IPS DF 6.9 (cell line): ENCODE data around the gene CCDC73.

Experiments used
- DNase-seq: peaks from one replicate; pipeline ENCODE4 v3.0.0-alpha.2; 2013; ENCODE audit warnings: low read depth, low spot score
- H3K27ac ChIP-seq: one replicate; pipeline ENCODE4 v1.5.1; 2013; ENCODE audit warnings: low read length, control low read depth
- H3K27me3 ChIP-seq: 2 replicates; pipeline ENCODE4 v1.6.1; 2013; ENCODE audit warnings: mild to moderate bottlenecking, low read length; ENCODE audit not compliant: control insufficient read depth, insufficient read depth
- H3K36me3 ChIP-seq: 2 replicates; pipeline ENCODE4 v1.6.1; 2013; ENCODE audit warnings: low read length; ENCODE audit not compliant: control insufficient read depth, insufficient read depth
- H3K4me1 ChIP-seq: 2 replicates; pipeline ENCODE4 v1.6.1; 2013; ENCODE audit warnings: low read length; ENCODE audit not compliant: control insufficient read depth, insufficient read depth
- H3K4me3 ChIP-seq: 2 replicates; pipeline ENCODE4 v1.5.1; 2013; ENCODE audit warnings: mild to moderate bottlenecking, low read length
- H3K9me3 ChIP-seq: 2 replicates; pipeline ENCODE4 v1.6.1; 2013; ENCODE audit warnings: low read length, inconsistent platforms; ENCODE audit not compliant: control insufficient read depth, insufficient read depth
- WGBS: extraction: QIAGEN DNeasy Blood & Tissue Kit; methylation state at CpG from one replicate; pipeline ENCODE4 v1.1.7; 2013; ENCODE audit warnings: mixed read lengths, missing lambda C conversion rate; ENCODE audit not compliant: insufficient read length, insufficient coverage; 5-methylcytosine and 5-hydroxymethylcytosine counted together

The CCDC73 gene

DNA sequence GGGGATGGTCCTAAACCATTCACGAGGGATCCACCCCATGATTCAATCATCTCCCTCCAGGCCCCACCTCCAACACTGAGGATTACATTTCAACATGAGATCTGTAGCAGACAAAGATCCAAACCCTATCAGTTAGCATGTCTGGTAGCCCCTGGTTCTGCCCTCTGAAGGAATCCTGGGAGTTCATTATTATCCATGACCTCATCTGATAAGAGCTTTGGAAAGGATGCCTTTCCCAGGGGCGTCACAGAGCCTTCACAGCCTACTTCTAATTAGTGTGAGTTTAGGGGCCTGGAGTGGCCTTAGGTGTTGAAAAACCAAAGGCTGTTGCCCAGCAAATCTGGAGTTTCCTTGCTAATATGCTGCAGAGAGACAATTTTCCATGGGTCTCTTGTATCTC is 219.4 kb downstream of the CCDC73 start:
- no CpG with 5 or more reads among the region's 2 CpGs for WGBS
- Histone ChIP-seq H3K4me1 (peaks cover 2% of the 10 kb centered on the region; the same call in 1 of the 2 replicates), H3K36me3 (no peaks in the 10 kb centered on the region), H3K27me3 (no peaks in the 10 kb centered on the region), H3K9me3 (no peaks in the 10 kb centered on the region), H3K4me3 (no peak overlapping the region), H3K27ac (no peak overlapping the region)
- DNase-seq = no peak

DNA sequence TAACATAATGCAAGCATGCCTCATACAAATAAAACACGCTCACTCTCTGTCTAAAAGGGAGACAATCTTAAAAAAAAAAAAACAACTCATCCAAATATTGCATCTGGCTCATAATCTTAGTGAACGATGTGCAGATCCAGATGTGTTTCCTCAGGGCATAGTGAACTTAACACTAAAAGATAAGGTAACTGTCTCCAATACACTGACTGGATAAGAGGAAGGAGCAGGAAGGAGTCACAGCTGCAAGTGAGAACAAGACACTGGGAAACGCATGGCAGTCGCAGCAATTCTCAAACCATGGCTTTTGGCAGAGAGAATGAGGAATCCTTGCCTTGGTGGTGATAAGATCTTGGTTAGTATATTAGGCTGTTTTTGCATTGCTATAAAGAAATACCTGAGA is 220.0 kb downstream of the CCDC73 start:
- H3K4me1 ChIP-seq = peaks cover 2% of the 10 kb centered on the region; the same call in 1 of the 2 replicates
- no peaks in the 10 kb centered on the region for H3K36me3 ChIP-seq
- no peaks in the 10 kb centered on the region for H3K9me3 ChIP-seq
- no peak overlapping the region for H3K4me3 ChIP-seq
- WGBS = no CpG with 5 or more reads among the region's 4 CpGs
- DNase-seq = no peak
- H3K27me3 ChIP-seq = no peaks in the 10 kb centered on the region
- H3K27ac ChIP-seq = no peak overlapping the region

DNA sequence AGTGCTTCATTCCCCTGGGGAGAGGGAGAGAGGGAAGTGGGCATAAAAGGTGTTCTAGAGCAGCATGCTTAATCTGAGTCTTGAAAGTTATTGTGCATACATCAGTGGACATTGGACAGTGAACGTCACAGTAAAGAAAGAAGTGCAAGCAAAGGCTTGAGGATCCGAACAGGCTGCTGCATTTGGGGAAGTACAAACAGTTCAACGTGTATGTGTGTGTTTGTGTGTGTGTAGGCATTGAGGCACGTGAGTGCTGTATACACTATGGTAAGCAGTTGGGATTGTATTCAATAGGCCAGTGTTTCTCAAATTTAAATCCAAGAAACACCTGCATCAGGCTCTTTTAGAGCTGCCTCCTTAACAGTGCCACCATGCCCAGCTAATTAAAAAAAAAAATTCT is 221.2 kb downstream of the CCDC73 start:
- Histone ChIP-seq H3K36me3 (no peaks in the 10 kb centered on the region), H3K4me1 (peaks cover 2% of the 10 kb centered on the region; the same call in 1 of the 2 replicates), H3K27me3 (no peaks in the 10 kb centered on the region), H3K4me3 (no peak overlapping the region), H3K27ac (no peak overlapping the region), H3K9me3 (no peaks in the 10 kb centered on the region)
- WGBS = no CpG with 5 or more reads among the region's 4 CpGs
- DNase-seq = no peak

DNA sequence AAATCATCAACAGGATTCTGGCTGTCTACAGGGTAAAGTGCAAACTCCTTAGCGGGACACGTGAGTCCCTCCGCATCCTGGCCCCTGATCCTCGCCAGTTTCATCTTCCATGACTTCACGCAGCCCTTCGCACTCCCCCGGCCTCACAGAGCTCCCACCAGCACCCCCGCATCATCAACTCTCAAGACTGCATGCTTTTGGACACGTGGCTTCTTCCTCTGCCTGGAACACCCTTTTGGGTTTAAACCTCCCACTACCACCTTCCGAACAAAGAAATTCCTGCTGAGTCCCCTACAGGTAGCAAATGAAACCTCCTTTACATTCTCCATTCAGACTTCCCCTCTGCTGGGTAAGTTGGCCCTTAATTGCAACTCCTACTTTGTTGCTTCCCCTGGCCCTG is 223.4 kb downstream of the CCDC73 start:
- no peaks in the 10 kb centered on the region for H3K27me3 ChIP-seq

DNA sequence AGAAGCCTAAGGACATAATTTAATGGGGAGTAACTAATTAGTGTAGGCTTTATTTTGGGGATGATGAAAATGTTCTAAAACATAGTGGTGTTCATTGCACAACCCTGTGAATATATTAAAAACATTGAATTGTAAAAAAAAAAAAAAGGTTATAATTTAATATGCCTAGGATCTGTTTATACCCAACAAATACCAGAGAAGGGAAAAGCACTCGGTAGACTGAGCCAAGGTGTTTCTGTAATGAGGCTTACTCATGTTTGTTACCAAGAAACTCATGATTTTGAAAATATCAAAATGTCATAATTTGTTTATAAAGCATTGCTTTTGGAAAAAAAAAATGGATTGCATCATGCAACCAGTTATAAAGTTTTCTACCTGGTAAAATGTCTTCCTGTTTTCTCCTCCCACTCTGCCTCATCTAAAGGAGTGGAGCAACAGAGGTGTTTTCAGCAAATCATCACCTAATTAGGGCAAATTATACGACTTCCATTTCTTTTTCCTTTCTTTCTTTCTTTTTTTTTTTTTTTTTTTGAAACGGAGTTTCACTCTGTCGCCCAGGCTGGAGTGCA is 225.1 kb downstream of the CCDC73 start:
- Histone ChIP-seq H3K4me1 (peaks cover 2% of the 10 kb centered on the region; the same call in 1 of the 2 replicates), H3K27me3 (no peaks in the 10 kb centered on the region), H3K9me3 (no peaks in the 10 kb centered on the region), H3K4me3 (no peak overlapping the region), H3K36me3 (no peaks in the 10 kb centered on the region), H3K27ac (no peak overlapping the region)
- WGBS = no CpG with 5 or more reads among the region's 4 CpGs
- DNase-seq = no peak

More for the DNA sequence above, 223.4 kb downstream of the CCDC73 start:
- no peaks in the 10 kb centered on the region for H3K9me3 ChIP-seq
- no CpG with 5 or more reads among the region's 10 CpGs for WGBS
- peaks cover 2% of the 10 kb centered on the region; the same call in 1 of the 2 replicates for H3K4me1 ChIP-seq
- H3K36me3 ChIP-seq = no peaks in the 10 kb centered on the region
- no peak for DNase-seq
- H3K4me3 ChIP-seq = no peak overlapping the region
- no peak overlapping the region for H3K27ac ChIP-seq

DNA sequence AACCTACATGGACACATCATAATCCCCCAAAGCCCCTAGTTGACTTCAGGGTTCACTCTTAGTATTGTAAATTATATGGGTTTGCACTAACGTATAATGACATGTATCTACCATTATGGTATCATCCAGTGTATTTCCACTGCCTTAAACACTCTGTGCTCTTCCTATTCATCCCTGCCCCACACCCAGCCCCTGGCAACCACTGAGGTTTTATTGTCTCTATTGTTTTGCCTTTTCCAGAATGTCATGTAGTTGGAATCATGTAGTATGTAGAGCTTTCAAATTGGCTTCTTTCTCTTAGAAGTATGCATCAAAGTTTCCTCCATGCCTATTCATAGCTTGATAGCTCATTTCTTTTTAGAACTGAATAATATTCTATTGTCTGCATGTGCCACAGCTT is 227.3 kb downstream of the CCDC73 start:
- Histone ChIP-seq H3K27me3 (no peaks in the 10 kb centered on the region), H3K4me1 (peaks cover 2% of the 10 kb centered on the region; the same call in 1 of the 2 replicates), H3K9me3 (no peaks in the 10 kb centered on the region), H3K4me3 (no peak overlapping the region), H3K36me3 (no peaks in the 10 kb centered on the region), H3K27ac (no peak overlapping the region)
- DNase-seq = no peak
- no CpG with 5 or more reads among the region's 1 CpG for WGBS

DNA sequence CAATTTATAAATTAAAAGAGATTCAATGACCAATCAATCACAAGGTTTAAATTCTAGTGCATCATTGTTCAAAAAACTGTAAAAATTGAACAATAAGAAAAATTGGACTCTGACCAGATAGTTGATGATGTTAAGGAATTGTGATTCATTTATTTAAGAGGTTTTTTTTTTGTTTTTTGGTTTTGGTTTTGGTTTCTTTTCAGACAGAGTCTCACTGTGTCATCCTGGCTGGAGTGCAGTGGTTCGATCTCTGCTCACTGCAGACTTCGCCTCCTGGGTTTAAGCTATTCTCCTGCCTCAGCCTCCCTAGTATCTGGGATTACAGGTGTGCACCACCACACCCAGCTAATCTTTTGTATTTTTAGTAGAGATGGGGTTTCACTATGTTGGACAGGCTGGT is 227.9 kb downstream of the CCDC73 start:
- H3K4me3 ChIP-seq = no peak overlapping the region
- peaks cover 1% of the 10 kb centered on the region; the same call in 1 of the 2 replicates for H3K4me1 ChIP-seq
- no peaks in the 10 kb centered on the region for H3K36me3 ChIP-seq
- DNase-seq = no peak
- WGBS = no CpG with 5 or more reads among the region's 2 CpGs
- H3K27ac ChIP-seq = no peak overlapping the region
- H3K27me3 ChIP-seq = no peaks in the 10 kb centered on the region
- no peaks in the 10 kb centered on the region for H3K9me3 ChIP-seq

DNA sequence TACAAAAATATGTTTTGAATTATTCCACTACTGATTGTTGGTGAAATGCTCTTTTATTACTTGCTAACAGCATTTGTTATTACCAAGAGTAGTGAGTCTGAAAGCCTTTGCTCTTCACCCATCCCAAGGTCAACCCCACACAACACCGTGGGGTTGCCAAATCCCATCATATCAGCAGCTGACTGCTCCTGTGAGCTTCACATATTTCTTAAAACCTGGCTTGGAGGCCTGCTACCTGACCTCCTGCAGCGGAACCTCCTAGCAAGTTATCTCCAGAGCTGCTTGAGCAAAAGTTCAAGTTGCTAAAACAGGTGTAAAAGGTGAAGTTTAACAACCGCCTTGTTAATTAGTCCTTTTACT is 230.9 kb downstream of the CCDC73 start:
- Histone ChIP-seq H3K4me1 (no peaks in the 10 kb centered on the region), H3K27ac (no peak overlapping the region), H3K9me3 (no peaks in the 10 kb centered on the region), H3K4me3 (no peak overlapping the region), H3K27me3 (no peaks in the 10 kb centered on the region), H3K36me3 (no peaks in the 10 kb centered on the region)
- WGBS = no CpG with 5 or more reads among the region's 3 CpGs
- no peak for DNase-seq

DNA sequence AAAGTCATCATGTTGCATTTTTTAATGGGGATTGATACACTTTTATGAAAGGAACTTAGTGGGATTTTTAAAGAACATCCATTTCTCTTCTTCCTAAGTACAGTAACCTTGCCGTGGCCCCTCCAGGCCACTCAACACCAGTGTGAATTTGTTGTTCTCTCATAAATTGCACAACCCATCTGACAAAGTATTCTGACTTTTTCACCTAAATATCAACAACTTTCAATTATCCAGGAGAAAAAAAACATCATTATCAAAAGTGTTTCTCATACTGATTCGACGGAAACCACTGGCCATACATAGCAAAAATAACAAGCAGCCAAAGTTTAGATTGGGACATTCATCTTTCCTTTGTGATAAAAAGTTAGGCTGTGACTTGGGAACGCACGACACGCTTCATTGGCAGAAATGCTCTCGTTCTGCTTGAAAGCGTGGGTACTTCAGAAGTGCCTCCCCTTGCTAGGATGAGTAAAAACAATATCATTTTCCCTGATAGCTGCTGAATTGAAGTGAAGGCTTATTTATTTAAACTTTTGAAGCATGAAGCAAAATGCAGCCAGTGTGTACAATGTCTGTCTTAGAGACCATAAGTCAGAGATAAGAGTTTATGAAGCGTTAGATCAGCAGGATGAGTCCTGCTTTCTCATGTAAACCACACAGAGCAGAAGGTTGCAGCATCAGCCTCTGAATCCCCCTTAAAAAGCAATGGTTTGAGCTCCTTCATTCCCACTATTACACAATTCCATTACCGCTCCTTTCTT is 231.4 kb downstream of the CCDC73 start:
- Histone ChIP-seq H3K27me3 (no peaks in the 10 kb centered on the region), H3K27ac (no peak overlapping the region), H3K4me3 (no peak overlapping the region), H3K4me1 (no peaks in the 10 kb centered on the region), H3K9me3 (no peaks in the 10 kb centered on the region), H3K36me3 (no peaks in the 10 kb centered on the region)
- no peak for DNase-seq
- 100% methylated on average over 1 of the region's 10 CpGs for whole genome bisulfite sequencing

DNA sequence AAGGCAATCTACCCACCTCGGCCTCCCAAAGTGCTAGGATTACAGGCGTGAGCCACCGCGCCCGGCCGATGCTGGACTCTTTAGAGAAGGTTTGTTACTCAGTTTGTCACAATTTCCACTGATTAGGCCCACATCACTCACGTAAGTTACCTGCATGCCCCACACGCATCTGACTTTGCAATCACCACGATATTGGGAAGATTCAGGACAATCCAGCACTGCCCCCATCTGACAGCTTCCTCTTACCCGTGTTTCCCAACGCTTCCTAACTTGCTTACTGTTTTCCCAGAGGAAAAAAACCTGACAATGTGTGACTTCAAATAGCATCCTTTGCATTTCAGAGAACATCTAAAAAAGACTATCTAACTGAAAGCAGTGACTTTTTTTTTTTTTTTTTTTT is 232.6 kb downstream of the CCDC73 start:
- no peaks in the 10 kb centered on the region for H3K27me3 ChIP-seq
- DNase-seq = no peak
- WGBS = no CpG with 5 or more reads among the region's 11 CpGs
- H3K36me3 ChIP-seq = no peaks in the 10 kb centered on the region
- no peaks in the 10 kb centered on the region for H3K4me1 ChIP-seq
- H3K9me3 ChIP-seq = no peaks in the 10 kb centered on the region
- no peak overlapping the region for H3K4me3 ChIP-seq
- H3K27ac ChIP-seq = no peak overlapping the region

DNA sequence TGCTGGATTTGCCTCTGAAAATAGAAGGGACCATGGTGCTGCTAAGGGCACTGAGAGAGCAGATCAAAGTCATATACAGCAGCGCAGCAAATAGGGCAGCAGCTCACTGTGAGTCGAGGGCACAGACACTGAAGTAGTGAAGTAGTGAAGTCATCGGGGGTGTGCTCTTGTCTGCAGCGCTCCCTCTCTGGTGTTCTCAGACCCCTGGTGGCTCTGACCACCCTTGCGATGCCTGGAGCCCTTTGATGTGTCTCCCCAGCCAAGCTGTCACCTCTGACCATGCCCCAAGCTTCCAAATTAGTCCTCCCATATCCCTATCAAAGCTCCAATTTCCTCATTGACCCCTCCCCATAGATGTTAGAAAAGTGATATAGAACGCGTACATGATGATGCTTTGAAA is 238.6 kb downstream of the CCDC73 start:
- no peaks in the 10 kb centered on the region for H3K9me3 ChIP-seq
- WGBS = no CpG with 5 or more reads among the region's 7 CpGs

More for the DNA sequence above, 238.6 kb downstream of the CCDC73 start:
- DNase-seq = no peak
- Histone ChIP-seq H3K4me1 (no peaks in the 10 kb centered on the region), H3K4me3 (no peak overlapping the region), H3K36me3 (no peaks in the 10 kb centered on the region), H3K27ac (no peak overlapping the region), H3K27me3 (no peaks in the 10 kb centered on the region)
